Measurements from ENCODE around the gene SLC12A2. TPM values are rescaled to one million over a fixed set of nuclear protein-coding genes. Genes with fewer than 3 reads are reported as not detected.

Gene SLC12A2
- total RNA-seq, 1 donor from 2014 or later, result 14.3 TPM

DNA sequence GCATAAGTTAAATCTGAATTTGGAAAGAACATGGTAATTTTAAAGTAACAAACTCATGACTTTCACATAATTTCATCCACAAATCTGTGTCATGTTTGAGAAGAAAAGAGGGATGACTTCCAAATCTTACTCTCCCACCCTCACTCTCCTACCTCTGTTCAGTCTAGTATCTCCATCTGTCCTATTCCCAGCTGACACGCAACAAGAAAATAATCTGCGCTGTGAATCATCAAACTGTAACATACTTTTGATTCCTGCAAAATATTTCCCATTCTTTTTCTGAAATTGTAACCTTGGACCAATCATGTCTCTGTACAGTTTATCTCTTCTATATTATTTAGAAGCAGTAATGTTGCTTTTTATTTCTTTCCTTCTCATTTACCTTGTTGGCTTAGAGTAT is 91.4 kb downstream of the SLC12A2 start:
- TF ChIP-seq, protein P1, sequence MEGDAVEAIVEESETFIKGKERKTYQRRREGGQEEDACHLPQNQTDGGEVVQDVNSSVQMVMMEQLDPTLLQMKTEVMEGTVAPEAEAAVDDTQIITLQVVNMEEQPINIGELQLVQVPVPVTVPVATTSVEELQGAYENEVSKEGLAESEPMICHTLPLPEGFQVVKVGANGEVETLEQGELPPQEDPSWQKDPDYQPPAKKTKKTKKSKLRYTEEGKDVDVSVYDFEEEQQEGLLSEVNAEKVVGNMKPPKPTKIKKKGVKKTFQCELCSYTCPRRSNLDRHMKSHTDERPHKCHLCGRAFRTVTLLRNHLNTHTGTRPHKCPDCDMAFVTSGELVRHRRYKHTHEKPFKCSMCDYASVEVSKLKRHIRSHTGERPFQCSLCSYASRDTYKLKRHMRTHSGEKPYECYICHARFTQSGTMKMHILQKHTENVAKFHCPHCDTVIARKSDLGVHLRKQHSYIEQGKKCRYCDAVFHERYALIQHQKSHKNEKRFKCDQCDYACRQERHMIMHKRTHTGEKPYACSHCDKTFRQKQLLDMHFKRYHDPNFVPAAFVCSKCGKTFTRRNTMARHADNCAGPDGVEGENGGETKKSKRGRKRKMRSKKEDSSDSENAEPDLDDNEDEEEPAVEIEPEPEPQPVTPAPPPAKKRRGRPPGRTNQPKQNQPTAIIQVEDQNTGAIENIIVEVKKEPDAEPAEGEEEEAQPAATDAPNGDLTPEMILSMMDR (conservative IDR thresholded peaks at IDR 0.05; ENCODE audit: low read depth, low read length), result no peak
- H3K4me3 ChIP-seq (ENCODE audit: low read depth, low read length), result no peak overlapping the region
- DNase-seq (ENCODE audit: low read depth), result no peak

DNA sequence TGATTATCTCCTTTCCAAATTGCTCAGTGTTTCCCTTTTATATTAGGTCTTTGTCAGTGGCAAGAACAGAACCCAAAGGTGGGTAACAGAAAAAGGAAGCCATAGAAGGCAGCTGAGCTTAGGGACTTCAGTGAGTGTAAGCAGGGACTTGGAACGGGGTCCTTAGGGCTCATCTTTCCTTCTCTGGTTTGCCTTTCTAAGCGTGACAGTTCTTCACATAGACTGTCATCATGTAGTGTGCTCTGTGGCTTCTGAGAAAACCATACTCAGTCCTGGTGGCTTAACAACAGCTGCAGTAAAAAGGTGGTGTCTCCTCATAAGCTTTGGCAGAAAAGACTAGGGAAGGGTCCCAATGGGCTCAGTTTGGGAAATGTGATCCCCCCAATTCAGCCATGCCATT is 108.8 kb downstream of the SLC12A2 start:
- DNase-seq (ENCODE audit: low read depth), result no peak
- no peak overlapping the region for H3K4me3 ChIP-seq (ENCODE audit: low read depth, low read length)
- TF ChIP-seq, protein P1 (conservative IDR thresholded peaks at IDR 0.05; ENCODE audit: low read depth, low read length), result no peak

DNA sequence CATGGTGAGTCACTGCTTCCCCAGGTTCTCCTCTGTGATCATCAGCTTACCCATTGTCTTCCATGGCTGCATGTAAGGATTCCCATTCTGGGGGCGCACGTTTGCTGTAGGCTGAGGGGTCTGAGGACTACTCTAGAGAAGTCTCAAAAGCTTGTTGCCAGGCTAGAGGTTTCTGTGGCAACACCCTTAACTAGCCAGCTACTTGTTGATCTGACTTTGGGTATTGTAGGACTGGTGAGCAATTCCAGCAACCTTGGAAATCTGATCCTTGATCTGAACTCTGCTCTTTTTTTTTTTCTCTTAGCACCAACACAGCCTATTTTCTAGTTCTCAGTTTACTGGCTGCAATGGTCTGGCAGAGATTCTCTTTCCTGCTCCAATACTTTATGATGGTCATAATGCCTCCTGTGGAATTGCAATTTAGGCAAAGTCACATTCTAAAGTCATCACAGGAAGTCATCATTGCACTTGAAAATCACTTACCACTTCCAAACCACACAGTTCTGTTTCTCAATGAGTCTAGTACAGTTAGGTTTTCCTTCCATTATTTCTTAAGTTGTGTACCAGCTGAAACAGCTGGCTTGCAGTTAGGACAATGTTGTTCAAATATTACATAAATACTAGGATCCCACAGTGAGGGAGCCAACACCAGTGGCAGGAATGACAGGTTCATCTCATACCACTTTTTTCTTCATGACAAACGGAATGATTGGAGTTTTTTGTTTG is 110.3 kb downstream of the SLC12A2 start:
- TF ChIP-seq, protein P1 (conservative IDR thresholded peaks at IDR 0.05; ENCODE audit: low read depth, low read length), result no peak
- no peak overlapping the region for H3K4me3 ChIP-seq (ENCODE audit: low read depth, low read length)
- DNase-seq (ENCODE audit: low read depth), result no peak

DNA sequence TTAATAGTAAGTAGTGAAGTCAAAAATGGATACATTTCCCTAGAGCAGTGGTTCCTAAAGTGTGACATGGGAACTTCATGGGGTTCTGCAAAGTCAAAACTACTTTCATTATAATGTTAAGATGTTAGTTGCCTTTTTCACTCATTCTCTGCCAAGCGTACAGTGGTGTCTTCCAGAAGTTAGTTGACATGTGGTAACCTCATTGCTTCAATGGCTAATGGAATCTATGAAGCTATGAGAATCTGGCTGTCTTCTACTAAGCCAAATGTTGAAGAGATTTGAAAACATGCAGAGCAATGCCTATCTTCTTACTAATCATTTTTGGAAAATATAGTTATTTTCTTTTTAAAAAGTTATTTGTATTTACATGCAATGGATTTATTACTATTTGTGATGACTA is 111.8 kb downstream of the SLC12A2 start:
- DNase-seq (ENCODE audit: low read depth), result no peak
- TF ChIP-seq, protein P1 (conservative IDR thresholded peaks at IDR 0.05; ENCODE audit: low read depth, low read length), result no peak

DNA sequence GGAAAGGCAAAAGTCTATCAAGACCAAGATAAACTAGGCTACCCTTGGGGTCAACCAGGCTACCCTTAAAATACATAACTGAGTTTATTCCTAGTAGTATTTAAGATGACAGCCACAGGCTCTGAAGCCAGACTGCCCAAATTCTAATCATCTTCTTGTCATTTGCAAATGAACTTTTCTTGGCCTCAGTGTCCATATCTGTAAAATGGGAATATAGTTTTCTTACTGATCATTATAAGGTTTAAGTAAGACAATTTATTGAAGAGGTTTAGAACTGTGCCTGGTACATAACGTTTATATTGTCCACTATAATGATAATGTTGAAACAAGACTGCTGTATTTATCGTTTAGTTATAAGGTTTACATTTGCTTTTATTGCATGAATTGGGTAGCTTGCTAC is 112.5 kb downstream of the SLC12A2 start:
- H3K4me3 ChIP-seq (ENCODE audit: low read depth, low read length), result no peak overlapping the region
- TF ChIP-seq, protein P1 (conservative IDR thresholded peaks at IDR 0.05; ENCODE audit: low read depth, low read length), result no peak
- DNase-seq (ENCODE audit: low read depth), result no peak

More for the DNA sequence above, 111.8 kb downstream of the SLC12A2 start:
- H3K4me3 ChIP-seq (ENCODE audit: low read depth, low read length), result no peak overlapping the region

DNA sequence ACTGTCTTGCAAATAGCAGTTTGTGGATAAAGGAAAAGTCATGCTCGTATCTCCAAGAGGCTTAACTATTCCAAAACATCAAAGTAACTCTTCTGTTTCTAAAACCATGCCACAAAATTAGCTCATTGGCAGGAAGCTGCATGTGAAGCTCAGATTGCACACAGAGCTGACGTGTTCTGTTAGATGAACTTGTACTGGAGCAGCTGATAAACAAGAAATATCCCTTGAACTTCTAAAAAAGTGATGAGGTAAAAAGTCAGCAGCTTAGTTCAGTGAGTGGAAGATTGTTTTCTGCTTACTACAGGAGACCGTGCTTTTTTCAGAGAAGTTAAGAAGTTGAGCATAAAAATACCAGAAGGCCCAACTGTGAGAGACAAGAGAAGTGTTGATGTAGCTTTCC is 113.2 kb downstream of the SLC12A2 start:
- no peak for DNase-seq (ENCODE audit: low read depth)
- no peak overlapping the region for H3K4me3 ChIP-seq (ENCODE audit: low read depth, low read length)
- TF ChIP-seq, protein P1 (conservative IDR thresholded peaks at IDR 0.05; ENCODE audit: low read depth, low read length), result no peak

Data from epithelial cell of proximal tubule (primary cell).